PFSK-1 (cell line): ENCODE results near the gene ZEB1.

Experiments
- FOXP2 ChIP-seq: optimal IDR thresholded peaks from 2 replicates; pipeline ENCODE3; 2011; ENCODE audit warnings: borderline replicate concordance, control low read depth, inconsistent platforms; ENCODE audit not compliant: insufficient read depth; ENCODE audit errors: extremely low read length, extremely low read depth
- POLR2AphosphoS5 ChIP-seq: IDR thresholded peaks from 2 replicates; pipeline ENCODE4 v1.6.1; 2012; ENCODE audit warnings: low read depth, mild to moderate bottlenecking, control low read depth, low read length, moderate library complexity
- REST ChIP-seq, 2 experiments: IDR thresholded peaks; 2 replicates each; pipeline versions ENCODE4 v1.6.1 to v1.8.0; 2011 to 2012; ENCODE audit warnings: low read depth in 2 of 2, low read length in 2 of 2, control low read depth in 1 of 2, inconsistent platforms in 1 of 2, mild to moderate bottlenecking in 1 of 2, moderate library complexity in 1 of 2; ENCODE audit not compliant: insufficient read depth in 1 of 2
- SIN3A ChIP-seq: IDR thresholded peaks from 2 replicates; pipeline ENCODE4 v1.6.1; 2012; ENCODE audit warnings: mild to moderate bottlenecking, low read length, moderate library complexity, borderline replicate concordance; ENCODE audit not compliant: insufficient read depth
- TAF1 ChIP-seq: IDR thresholded peaks from 2 replicates; pipeline ENCODE4 v1.6.1; 2012; ENCODE audit warnings: low read length, control low read depth, borderline replicate concordance; ENCODE audit not compliant: insufficient read depth

ZEB1 gene

GRCh38 chr10:31322647-31323046 is 3.6 kb downstream of the ZEB1 start:
- TF ChIP-seq SIN3A: no peak
- no peak for TF ChIP-seq POLR2AphosphoS5
- no peak for TF ChIP-seq REST (IDR thresholded peaks at IDR 0.05; ENCODE audit: insufficient read depth in 1 of 2, low read depth in 2 of 2, low read length in 2 of 2)
- TF ChIP-seq FOXP2: no peak
- TF ChIP-seq TAF1: no peak

- TF ChIP-seq POLR2AphosphoS5 (no peak), FOXP2 (no peak), TAF1 (no peak), REST (IDR thresholded peaks at IDR 0.05; ENCODE audit: insufficient read depth in 1 of 2, low read depth in 2 of 2, low read length in 2 of 2) (no peak), SIN3A (no peak)
These were observed 21.3 kb downstream of the ZEB1 start for GRCh38 chr10:31340343-31340742.

GRCh38 chr10:31341552-31341951 is 22.5 kb downstream of the ZEB1 start:
- TF ChIP-seq SIN3A (no peak), FOXP2 (no peak), POLR2AphosphoS5 (no peak), REST (IDR thresholded peaks at IDR 0.05; ENCODE audit: insufficient read depth in 1 of 2, low read depth in 2 of 2, low read length in 2 of 2) (no peak), TAF1 (no peak)

GRCh38 chr10:31343009-31343408 is 24.0 kb downstream of the ZEB1 start:
- TF ChIP-seq POLR2AphosphoS5 (no peak), FOXP2 (no peak), REST (IDR thresholded peaks at IDR 0.05; ENCODE audit: insufficient read depth in 1 of 2, low read depth in 2 of 2, low read length in 2 of 2) (no peak)

GRCh38 chr10:31343551-31343950 is 24.5 kb downstream of the ZEB1 start:
- no peak for TF ChIP-seq POLR2AphosphoS5
- no peak for TF ChIP-seq SIN3A
- no peak for TF ChIP-seq FOXP2
- TF ChIP-seq TAF1: no peak
- TF ChIP-seq REST (IDR thresholded peaks at IDR 0.05; ENCODE audit: insufficient read depth in 1 of 2, low read depth in 2 of 2, low read length in 2 of 2): no peak
